HG03442 (cell line): ENCODE measurements around the gene LMF2.
"Not testable (repeated sequence)": the region's sequence is repeated elsewhere in the genome, so short reads cannot be mapped to it uniquely, and the experiment has no call there.

Experiments
- ATAC-seq: cut with Tn5 transposase; IDR thresholded peaks from one replicate; pipeline ENCODE4 v1.9.1; 2021; ENCODE audit warnings: mild to moderate bottlenecking, moderate library complexity; ENCODE audit not compliant: unreplicated experiment

The LMF2 gene

GRCh38 chr22:50536226-50536625, 28.7 kb upstream of the LMF2 start:
- ATAC-seq = no peak

- no peak for ATAC-seq
These were observed 27.6 kb upstream of the LMF2 start for GRCh38 chr22:50535113-50535512.

- ATAC-seq = not testable (repeated sequence)
These were observed 26.6 kb upstream of the LMF2 start for GRCh38 chr22:50533856-50534711.

DNA sequence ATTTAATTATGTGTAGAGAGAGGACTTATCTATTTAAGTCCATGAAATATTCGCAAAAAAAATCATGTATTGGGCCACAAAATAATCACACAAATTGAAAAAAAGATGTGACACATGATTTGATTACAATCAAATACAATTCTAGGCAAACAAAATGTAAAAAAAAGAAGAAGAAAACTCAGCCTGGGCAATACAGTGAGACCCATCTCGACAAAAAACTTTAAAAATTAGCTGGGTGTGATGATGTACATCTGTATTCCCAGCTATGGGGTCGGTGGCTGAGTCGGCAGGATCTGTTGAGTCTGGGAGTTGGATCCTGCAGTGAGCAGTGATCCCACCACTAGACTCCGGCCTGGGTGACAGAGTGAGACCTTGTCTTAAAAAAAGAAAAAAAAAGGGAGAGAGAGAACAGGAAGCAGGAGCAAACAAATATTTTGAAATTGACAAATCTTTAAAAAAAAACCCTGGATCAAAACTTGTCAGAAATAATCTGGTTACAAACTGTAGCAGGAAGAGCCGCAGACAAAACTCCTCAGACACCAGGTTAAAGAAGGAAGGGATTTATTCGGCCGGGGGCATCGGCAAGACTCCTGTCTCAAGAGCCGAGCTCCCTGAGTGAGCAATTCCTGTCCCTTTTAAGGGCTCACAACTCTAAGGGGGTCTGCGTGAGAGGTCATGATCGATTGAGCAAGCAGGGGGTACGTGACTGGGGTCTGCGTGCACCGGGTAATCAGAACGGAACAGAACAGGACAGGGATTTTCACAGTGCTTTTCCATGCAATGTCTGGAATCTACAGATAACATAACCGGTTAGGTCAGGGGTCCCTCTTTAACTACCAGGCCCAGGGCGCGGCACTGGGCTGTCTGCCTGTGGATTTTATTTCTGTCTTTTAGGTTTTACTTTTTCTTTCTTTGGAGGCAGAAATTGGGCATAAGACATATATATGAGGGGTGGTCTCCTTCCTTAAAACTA, 25.6 kb upstream of the LMF2 start:
- no peak for ATAC-seq

DNA sequence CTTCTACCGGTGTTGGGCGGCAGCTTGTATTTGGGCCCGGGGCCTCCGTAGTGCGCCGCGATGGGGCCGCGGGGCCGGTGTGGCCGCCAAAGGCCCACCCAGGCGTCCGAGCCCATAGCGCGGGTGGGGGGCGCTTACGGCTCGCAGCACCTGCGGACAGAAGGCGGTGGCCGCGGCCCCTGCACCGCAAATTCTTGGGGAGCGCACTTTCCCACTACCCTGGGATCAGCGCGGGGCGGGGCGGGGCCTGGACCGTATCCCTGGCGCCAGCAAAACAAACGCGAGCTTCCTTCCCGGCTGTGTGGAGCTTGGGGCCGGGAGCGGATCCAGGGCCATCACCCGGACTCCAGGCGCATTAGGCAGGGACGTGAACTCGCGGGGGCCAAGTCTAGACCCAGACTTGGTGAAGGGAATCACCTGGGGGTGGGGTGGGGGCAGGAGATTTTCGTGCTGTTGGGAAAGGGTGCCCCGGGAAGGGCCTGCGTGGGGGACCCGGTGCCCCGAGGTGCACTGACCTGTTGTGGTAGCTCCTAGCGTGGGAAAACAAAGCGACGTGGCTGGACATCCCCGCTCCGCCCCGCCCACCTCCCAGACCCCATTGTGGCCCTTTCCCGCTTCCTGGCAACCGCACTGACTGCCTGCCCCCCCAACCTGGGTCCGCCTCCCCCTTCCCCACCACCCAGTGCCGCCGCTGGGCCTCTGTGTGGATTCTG, 24.6 kb upstream of the LMF2 start:
- no peak for ATAC-seq

DNA sequence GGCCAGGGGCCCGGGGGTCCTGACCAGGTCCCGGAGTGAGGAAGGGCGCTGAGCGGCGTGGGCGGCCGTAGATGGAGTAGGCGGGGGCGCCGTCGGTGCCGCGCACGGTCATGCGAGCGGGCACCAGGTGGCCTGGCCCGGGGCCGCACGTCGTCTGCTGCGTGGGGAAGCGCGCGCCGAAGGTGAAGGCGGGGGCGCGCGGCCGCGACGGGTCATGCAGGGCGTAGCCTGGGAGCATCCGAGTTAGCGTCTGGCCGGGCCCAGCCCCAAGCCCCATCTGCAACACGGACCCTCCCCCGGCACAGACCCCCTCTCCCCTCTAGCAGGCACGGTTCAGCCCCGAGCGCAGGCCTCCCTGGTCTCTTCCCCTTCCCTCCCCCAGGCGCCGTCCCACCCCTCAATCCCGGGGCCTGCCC, 24.1 kb upstream of the LMF2 start:
- no peak for ATAC-seq

GRCh38 chr22:50530877-50531545, 23.5 kb upstream of the LMF2 start:
- no peak for ATAC-seq

DNA sequence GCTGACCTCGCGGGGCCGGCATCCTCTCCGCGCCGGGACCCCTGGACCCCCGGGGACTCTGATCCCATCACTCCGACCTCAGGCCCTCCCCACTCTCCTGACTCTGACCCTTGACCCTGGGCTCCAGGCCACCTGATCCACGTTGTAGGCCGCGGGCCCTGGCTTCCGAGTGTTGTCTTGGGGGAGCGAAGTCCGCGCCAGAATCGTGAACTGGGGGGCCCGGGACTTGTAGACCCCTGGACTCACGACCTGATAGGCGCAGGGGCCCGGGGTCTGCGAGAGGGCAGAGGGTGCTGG, 23.0 kb upstream of the LMF2 start:
- ATAC-seq = no peak

GRCh38 chr22:50529897-50530579, 22.5 kb upstream of the LMF2 start, which contains the start of gene TYMP:
TYMP (minus strand) TSS chr22:50530012; CDS start chr22:50529709, 303 bp downstream.
- peak; percentile 19 for ATAC-seq

DNA sequence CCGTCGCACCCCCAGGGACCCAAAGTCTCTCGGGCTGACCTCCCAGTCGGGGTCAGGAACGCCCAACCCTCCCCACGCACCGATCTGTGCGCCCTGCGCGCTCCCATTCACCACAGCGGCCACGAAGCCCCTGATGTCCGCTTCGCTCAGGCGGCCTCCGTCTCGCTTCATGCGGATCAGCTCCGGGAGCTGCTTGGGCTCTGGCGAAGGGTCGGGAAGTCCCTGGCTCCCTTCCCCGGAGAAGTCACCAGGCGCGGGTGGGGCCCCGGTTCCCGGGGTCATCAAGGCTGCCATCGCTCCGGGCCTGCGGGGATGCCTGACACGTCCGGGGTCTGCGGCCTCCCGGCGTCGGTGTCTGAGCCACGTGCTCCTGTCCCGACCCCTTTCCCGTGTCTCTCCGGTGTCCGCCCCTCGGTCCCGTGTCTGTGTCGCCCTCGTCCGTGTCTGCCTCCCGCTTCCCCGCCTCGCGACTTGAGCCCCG, 22.0 kb upstream of the LMF2 start:
- no peak for ATAC-seq

- no peak for ATAC-seq
These were observed 21.3 kb upstream of the LMF2 start for GRCh38 chr22:50528682-50529415.

- ATAC-seq = no peak
These were observed 20.6 kb upstream of the LMF2 start for GRCh38 chr22:50527921-50528681.

DNA sequence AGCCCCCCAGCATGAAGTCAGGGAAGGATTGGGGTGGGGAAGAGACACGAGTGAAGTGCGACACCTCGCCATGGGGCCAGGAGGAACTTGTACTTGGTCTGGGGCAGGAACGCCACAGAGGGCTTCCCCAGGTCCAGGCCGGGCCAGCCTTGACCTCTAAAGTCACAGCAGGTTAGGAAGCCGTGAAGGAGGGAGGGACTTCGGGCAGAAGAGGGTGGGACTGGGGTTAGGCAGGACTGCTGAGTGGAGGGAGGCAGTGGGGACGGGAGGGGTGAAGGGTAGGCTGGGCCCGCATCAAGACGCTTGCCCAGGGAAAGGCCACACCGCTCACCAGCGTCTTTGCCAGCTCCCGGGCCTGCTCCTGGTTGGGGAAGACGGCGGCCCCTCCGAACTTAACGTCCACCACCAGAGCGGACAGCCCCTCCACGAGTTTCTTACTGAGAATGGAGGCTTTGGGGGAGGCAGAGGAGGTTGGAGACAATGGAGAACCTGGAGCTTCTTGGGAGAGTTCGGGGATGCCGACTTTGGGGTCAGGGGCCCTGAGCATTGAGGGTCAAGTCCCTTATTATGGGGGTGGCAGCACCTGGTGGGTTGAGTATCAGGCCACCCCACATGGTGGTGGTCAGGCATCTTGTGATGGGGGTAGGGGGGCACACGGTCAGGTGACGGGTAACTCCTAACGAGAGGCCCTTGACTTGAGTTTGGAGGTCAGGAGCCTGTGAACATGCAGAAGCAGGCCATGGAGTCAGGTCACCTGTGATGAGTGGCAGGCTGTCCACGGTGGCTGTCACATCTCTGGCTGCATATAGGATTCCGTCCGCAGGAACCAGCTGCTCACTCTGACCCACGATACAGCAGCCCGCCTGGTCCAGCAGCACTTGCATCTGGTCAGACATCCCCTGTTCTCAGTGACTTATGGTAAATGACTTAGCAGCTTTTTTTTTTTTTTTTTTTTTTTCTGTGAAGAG, 19.6 kb upstream of the LMF2 start:
- ATAC-seq = no peak

DNA sequence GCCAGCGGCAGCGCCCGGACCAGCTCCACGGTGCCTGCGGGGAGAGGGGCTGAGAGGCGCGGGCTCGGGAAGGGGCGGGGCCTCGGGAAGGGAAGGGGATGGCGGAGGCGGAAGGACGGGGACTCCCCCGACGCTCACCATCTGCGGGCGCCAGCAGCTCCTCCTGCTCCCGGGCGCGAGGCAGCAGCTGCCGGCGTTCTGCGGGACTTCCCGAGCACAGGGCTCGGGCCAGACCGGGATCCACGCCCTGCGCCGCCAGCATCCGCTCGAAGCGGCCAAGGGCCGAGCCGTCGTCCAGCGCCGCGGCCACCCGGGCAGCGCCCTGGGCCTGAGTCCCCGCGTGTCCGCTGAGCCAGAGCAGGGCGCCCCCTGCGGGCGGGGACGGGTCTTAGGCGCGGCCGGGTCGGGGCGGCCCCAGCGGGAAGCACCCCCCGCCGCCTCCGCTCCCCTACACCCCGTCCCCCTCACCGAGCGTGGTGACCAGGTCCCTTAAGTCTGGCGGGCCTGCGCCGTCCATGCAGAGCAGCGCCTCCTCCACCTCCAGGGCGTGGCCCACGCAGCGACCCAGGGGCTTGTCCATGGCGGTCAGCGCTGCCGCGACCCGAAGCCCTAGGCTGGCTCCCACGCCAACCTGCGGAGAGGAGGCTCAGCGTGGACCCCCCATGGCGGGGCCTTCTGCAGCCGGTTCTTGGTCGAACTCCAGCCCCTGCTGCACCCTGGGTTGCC, 18.8 kb upstream of the LMF2 start:
- ATAC-seq = peak; percentile 27

GRCh38 chr22:50525858-50526107, 18.3 kb upstream of the LMF2 start:
- no peak for ATAC-seq

- peak; percentile 33 for ATAC-seq
These were observed 17.8 kb upstream of the LMF2 start, which contains the start of gene SCO2 for GRCh38 chr22:50525104-50525857. SCO2 (minus strand) TSS chr22:50525598; CDS start chr22:50524411, 1,187 bp downstream.
